Endothelial cell of umbilical vein (primary cell): Measurements from ENCODE around the gene SPRR3. TPM values are rescaled to one million over a fixed set of nuclear protein-coding genes. Genes with fewer than 3 reads are reported as not detected.

Experiments
- BruUV-seq: library from RNA; stranded (reverse); fragments of 400-500 nt; replicated peaks from 2 replicates; lab custom pipeline; 2021; lab: Mats Ljungman, UMichigan
- CTCF ChIA-PET: fragments of 300-600, 350-600 bp; sonication (Branson Sonifier 250); formaldehyde crosslinking; loops from one replicate; lab custom pipeline; 2021; ENCODE audit warnings: antibody characterized with exemption, inconsistent platforms; lab: Charles Lee
- POLR2A ChIA-PET: fragments of 300-600, 350-600 bp; sonication (Branson Sonifier 250); formaldehyde crosslinking; loops from one replicate; lab custom pipeline; 2021; ENCODE audit warnings: antibody characterized with exemption, inconsistent platforms; lab: Charles Lee
- DNase-seq: peaks from one replicate; pipeline ENCODE4 v3.0.0-alpha.2; 2011; ENCODE audit warnings: low read depth, low spot score
- FAIRE-seq: peaks from 2 replicates; lab custom pipeline; 2011; peaks lifted over from hg19 to GRCh38; lab: Jason Lieb, UNC
- H2AFZ ChIP-seq: 2 replicates; pipeline ENCODE4 v1.6.0; 2012; ENCODE audit warnings: low read depth, low read length, control low read depth, inconsistent platforms
- H3K27ac ChIP-seq: 2 replicates; pipeline ENCODE4 v1.5.1; 2011; ENCODE audit warnings: low read depth, mild to moderate bottlenecking, control low read depth, low read length, moderate library complexity; ENCODE audit not compliant: insufficient read depth
- H3K27me3 ChIP-seq, 2 experiments: 2 replicates each; pipeline versions ENCODE4 v1.6.0 to v1.6.1; 2011; ENCODE audit warnings: low read length in 2 of 2, mixed read lengths in 1 of 2; ENCODE audit not compliant: control insufficient read depth in 2 of 2, insufficient read depth in 2 of 2
- H3K36me3 ChIP-seq, 2 experiments: 2 replicates in 1 of 2; 3 replicates in 1 of 2; pipeline ENCODE4 v1.5.1; 2011; ENCODE audit warnings: low read length in 2 of 2, mild to moderate bottlenecking in 1 of 2, moderate library complexity in 1 of 2; ENCODE audit not compliant: control insufficient read depth in 2 of 2, insufficient read depth in 2 of 2; ENCODE audit errors: extremely low read depth in 1 of 2
- H3K4me1 ChIP-seq: 3 replicates; pipeline ENCODE4 v1.5.1; 2011; ENCODE audit warnings: mild to moderate bottlenecking, low read length; ENCODE audit not compliant: control insufficient read depth, insufficient read depth; ENCODE audit errors: extremely low read depth
- H3K4me2 ChIP-seq: 2 replicates; pipeline ENCODE4 v1.6.1; 2011; ENCODE audit warnings: low read length, control low read depth, mixed read lengths; ENCODE audit not compliant: insufficient read depth
- H3K4me3 ChIP-seq, 3 experiments: fragments of 200-600 bp in 1 of 3; sonication (generic), shearing (Covaris generic) in 1 of 3; replicated peaks in 1 of 3; 2 replicates each; pipeline ENCODE4 v1.5.1; 2011 to 2016; ENCODE audit warnings: control low read depth in 3 of 3, low read length in 3 of 3, mild to moderate bottlenecking in 2 of 3, inconsistent platforms in 1 of 3, low read depth in 1 of 3, moderate library complexity in 1 of 3; ENCODE audit not compliant: insufficient read depth in 1 of 3
- H3K79me2 ChIP-seq: 2 replicates; pipeline ENCODE4 v1.6.0; 2012; ENCODE audit warnings: low read length, inconsistent platforms; ENCODE audit not compliant: control insufficient read depth, insufficient read depth
- H3K9ac ChIP-seq: replicated peaks from 2 replicates; pipeline ENCODE3; 2011; ENCODE audit warnings: low read length, control low read depth; ENCODE audit not compliant: insufficient read depth; ENCODE audit errors: extremely low read depth
- H3K9me1 ChIP-seq: replicated peaks from 3 replicates; pipeline ENCODE4 v1.6.0; 2011; ENCODE audit warnings: mild to moderate bottlenecking, low read length; ENCODE audit not compliant: control insufficient read depth, insufficient read depth; ENCODE audit errors: extremely low read depth
- H3K9me3 ChIP-seq: replicated peaks from 2 replicates; pipeline ENCODE4 v1.5.1; 2012; ENCODE audit warnings: low read length, inconsistent platforms; ENCODE audit not compliant: control insufficient read depth, insufficient read depth
- H4K20me1 ChIP-seq: replicated peaks from 2 replicates; pipeline ENCODE3; 2011; ENCODE audit warnings: mild to moderate bottlenecking, low read length; ENCODE audit not compliant: control insufficient read depth, insufficient read depth; ENCODE audit errors: extremely low read depth
- EZH2 ChIP-seq: IDR thresholded peaks from 2 replicates; pipeline ENCODE4 v1.6.1; 2012; ENCODE audit warnings: borderline replicate concordance, low read depth, mild to moderate bottlenecking, moderate library complexity, low read length, inconsistent platforms; ENCODE audit not compliant: severe bottlenecking
- FOS ChIP-seq: IDR thresholded peaks from 2 replicates; pipeline ENCODE4 v1.6.1; 2011; ENCODE audit warnings: mild to moderate bottlenecking, low read length, moderate library complexity, borderline replicate concordance; ENCODE audit not compliant: insufficient read depth
- GATA2 ChIP-seq: IDR thresholded peaks from 2 replicates; pipeline ENCODE4 v1.7.0; 2011; ENCODE audit warnings: low read depth, mild to moderate bottlenecking, moderate library complexity, mixed read lengths, low read length; ENCODE audit not compliant: insufficient read length, insufficient read depth
- JUN ChIP-seq: IDR thresholded peaks from 2 replicates; pipeline ENCODE4 v1.6.1; 2011; ENCODE audit warnings: borderline replicate concordance, low read depth; ENCODE audit not compliant: insufficient read length, insufficient read depth
- MAX ChIP-seq: IDR thresholded peaks from 2 replicates; pipeline ENCODE4 v1.6.1; 2011; ENCODE audit not compliant: insufficient read depth, insufficient read length
- MYC ChIP-seq: IDR thresholded peaks from one replicate; pipeline ENCODE4 v1.6.1; 2011; ENCODE audit warnings: mild to moderate bottlenecking, low read depth, low read length
- POLR2A ChIP-seq: IDR thresholded peaks from 2 replicates; pipeline ENCODE4 v1.6.1; 2012; ENCODE audit warnings: low read depth, mild to moderate bottlenecking, control low read depth, low read length
- POLR2AphosphoS5 ChIP-seq: IDR thresholded peaks from 2 replicates; pipeline ENCODE4 v1.6.1; 2012; ENCODE audit warnings: low read depth, mild to moderate bottlenecking, control low read depth, low read length, moderate library complexity; ENCODE audit not compliant: insufficient read depth
- dilution Hi-C: fragments of 300-500 bp; cut with MboI; formaldehyde crosslinking; loops from one replicate; pipeline ENCODE4 v1.15.0; 2019; ENCODE audit warnings: low sequenced_read_pairs; ENCODE audit not compliant: extremely low pct_ligation_motif_present
- intact Hi-C: fragments of 100-400 bp; cut with micrococcal nuclease; formaldehyde crosslinking; loops from one replicate; pipeline ENCODE4 v1.10.0; 2022
- polyA plus RNA-seq, 4 experiments: library from polyadenylated mRNA; depleted of rRNA in 3 of 4; stranded (reverse) in 3 of 4; unstranded in 1 of 4; fragments of >200 nt; gene quantifications; 2 replicates each; pipeline versions ENCODE4 v1.2.1 to v1.2.3, GENCODE V29; 2011 to 2012; ENCODE audit warnings: missing spikeins in 1 of 4
- total RNA-seq: library from RNA; stranded (reverse); gene quantifications from 2 replicates; pipeline ENCODE4 v1.2.3, GENCODE V29; 2021
- TF ChIP-seq, protein P1 (sequence below), 2 donors: IDR thresholded peaks; 1 replicate in 1 of 2; 2 replicates in 1 of 2; pipeline ENCODE4 v1.5.1; 2011; ENCODE audit warnings: low read length in 2 of 2, mild to moderate bottlenecking in 2 of 2, moderate library complexity in 2 of 2, control low read depth in 1 of 2, inconsistent platforms in 1 of 2, low read depth in 1 of 2; ENCODE audit not compliant: insufficient read depth in 1 of 2; ENCODE audit errors: extremely low read depth in 1 of 2

Gene SPRR3
- total and polyA plus RNA-seq, 2 donors (not counting 3 experiments of a cell fraction or from before 2014, with no cell fraction given): not detected

GRCh38 chr1:153032677-153033308 is 31.2 kb downstream of the SPRR3 start:
- H3K27ac ChIP-seq: no peak overlapping the region
- dilution Hi-C loops (no loop called here), intact Hi-C loops (no loop called here)
- no peaks in the 10 kb centered on the region for H3K27me3 ChIP-seq
- no peaks in the 10 kb centered on the region for H3K36me3 ChIP-seq
- no peaks in the 10 kb centered on the region for H3K9me1 ChIP-seq
- no peaks in the 10 kb centered on the region for H4K20me1 ChIP-seq
- H3K9ac ChIP-seq: no peak overlapping the region
- H3K4me2 ChIP-seq: no peak overlapping the region
- no peaks in the 10 kb centered on the region for H3K9me3 ChIP-seq
- H3K79me2 ChIP-seq: no peaks in the 10 kb centered on the region
- ChIA-PET POLR2A (no interaction called here), CTCF (no interaction called here)
- H3K4me3 ChIP-seq: no peak overlapping the region
- DNase-seq (peak; percentile 20), FAIRE-seq (no peak)
- BruUV-seq: no TSS peak
- no peak overlapping the region for H2AFZ ChIP-seq
- TF ChIP-seq EZH2: no peak
- no peak for TF ChIP-seq GATA2
- no peak for TF ChIP-seq FOS
- no peak for TF ChIP-seq MYC
- no peak for TF ChIP-seq POLR2A
- TF ChIP-seq POLR2AphosphoS5: no peak
- TF ChIP-seq, protein P1, sequence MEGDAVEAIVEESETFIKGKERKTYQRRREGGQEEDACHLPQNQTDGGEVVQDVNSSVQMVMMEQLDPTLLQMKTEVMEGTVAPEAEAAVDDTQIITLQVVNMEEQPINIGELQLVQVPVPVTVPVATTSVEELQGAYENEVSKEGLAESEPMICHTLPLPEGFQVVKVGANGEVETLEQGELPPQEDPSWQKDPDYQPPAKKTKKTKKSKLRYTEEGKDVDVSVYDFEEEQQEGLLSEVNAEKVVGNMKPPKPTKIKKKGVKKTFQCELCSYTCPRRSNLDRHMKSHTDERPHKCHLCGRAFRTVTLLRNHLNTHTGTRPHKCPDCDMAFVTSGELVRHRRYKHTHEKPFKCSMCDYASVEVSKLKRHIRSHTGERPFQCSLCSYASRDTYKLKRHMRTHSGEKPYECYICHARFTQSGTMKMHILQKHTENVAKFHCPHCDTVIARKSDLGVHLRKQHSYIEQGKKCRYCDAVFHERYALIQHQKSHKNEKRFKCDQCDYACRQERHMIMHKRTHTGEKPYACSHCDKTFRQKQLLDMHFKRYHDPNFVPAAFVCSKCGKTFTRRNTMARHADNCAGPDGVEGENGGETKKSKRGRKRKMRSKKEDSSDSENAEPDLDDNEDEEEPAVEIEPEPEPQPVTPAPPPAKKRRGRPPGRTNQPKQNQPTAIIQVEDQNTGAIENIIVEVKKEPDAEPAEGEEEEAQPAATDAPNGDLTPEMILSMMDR (IDR thresholded peaks at IDR 0.05; ENCODE audit: extremely low read depth in 1 of 2, insufficient read depth in 1 of 2, low read depth in 1 of 2, low read length in 2 of 2): no peak
- no peak for TF ChIP-seq JUN
- no peak for TF ChIP-seq MAX
- H3K4me1 ChIP-seq: no peaks in the 10 kb centered on the region
